Measurements from ENCODE around the gene MSANTD1.

- TF ChIP-seq CTCF (IDR thresholded peaks at IDR 0.05) (no peak), EP300 (IDR thresholded peaks at IDR 0.05) (no peak), POLR2AphosphoS5 (IDR thresholded peaks at IDR 0.05) (no peak)
Observed at GRCh38 chr4:3244747-3245146, 4.2 kb upstream of the MSANTD1 start.
